HG02970 (cell line): ENCODE results near the gene CXorf58.
"Not testable (repeated sequence)": the region's sequence is repeated elsewhere in the genome, so short reads cannot be mapped to it uniquely, and the experiment has no call there.

Experiments used
- ATAC-seq: cut with Tn5 transposase; IDR thresholded peaks from one replicate; pipeline ENCODE4 v1.9.1; 2021; ENCODE audit warnings: mild to moderate bottlenecking, moderate library complexity, moderate number of reproducible peaks; ENCODE audit not compliant: unreplicated experiment, low FRiP score

CXorf58 gene

GRCh38 chrX:23952984-23953907 is 45.4 kb downstream of the CXorf58 start:
- ATAC-seq = peak; percentile 75

DNA sequence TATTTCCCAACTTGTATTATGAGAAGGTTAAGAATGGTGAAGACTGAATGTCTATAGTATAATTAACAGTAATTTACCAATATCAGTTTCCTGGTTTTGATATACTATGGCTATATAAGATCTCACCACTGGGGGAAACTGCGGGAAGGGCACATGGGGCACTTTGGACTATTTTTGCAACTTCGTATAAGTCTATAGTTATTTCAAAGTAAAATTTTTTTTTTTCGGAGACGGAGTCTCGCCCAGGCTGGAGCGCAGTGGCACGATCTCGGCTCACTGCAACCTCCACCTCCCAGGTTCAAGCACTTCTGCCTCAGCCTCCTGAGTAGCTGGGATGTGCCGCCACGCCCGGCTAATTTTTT is 46.1 kb downstream of the CXorf58 start:
- ATAC-seq = no peak

DNA sequence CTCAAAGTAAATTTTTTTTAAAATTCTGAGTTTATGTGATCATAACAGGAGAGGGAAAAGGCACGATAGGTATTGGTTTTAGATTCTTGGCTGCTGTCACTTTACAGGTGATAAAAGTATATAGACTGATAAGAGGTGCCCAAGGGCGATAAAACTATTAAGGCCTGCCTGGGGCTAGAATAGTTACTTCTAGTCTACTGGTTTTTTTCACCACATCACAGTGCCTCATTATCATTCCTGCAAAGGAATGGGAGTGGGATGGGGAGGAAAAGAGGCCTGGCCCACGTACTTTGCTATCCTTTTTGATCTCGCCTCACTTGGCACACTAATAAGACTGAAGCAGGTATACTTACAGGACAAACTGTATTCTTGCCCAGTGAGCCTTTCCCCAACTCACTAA is 46.6 kb downstream of the CXorf58 start:
- no peak for ATAC-seq

DNA sequence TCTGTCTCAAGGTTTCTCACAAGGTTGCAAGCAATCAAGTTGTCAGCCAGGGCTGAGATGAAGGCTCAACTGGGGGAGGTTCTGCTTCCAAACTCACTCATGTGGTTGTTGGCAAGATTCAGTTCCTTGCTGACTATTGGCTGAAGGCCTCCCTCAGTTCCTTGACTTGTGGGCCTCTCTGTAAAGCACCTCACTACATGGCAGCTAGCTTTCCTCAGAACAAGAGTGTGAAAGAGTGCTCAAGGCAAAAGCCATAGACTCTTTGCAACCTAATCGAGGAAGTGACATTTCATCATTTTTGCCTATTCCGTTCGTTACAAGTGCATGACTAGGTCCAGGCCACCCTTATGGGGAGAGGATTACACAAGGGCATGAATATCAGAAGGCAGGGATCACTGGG is 52.0 kb downstream of the CXorf58 start:
- no peak for ATAC-seq

DNA sequence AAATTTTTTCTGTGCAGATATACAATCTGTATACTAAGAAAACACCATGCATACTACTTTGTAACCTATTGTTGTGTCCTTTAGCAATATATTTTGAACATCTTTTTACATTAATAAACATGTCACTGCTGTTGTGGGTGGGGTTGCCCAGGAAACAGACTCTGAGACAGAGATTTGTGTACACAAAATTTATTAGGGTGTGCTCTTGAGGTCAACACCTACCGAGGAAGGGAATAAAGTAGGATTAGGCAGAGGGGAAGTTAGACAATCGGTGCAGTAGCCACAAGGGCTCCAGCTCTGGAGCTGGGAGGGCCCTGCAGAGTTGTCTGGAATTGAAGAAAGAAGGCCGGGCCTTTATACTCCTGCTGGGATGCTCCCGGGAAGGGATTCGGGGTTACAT is 56.4 kb downstream of the CXorf58 start:
- ATAC-seq = no peak

- not testable (repeated sequence) for ATAC-seq
Measured at GRCh38 chrX:23965630-23966029, 57.8 kb downstream of the CXorf58 start.

DNA sequence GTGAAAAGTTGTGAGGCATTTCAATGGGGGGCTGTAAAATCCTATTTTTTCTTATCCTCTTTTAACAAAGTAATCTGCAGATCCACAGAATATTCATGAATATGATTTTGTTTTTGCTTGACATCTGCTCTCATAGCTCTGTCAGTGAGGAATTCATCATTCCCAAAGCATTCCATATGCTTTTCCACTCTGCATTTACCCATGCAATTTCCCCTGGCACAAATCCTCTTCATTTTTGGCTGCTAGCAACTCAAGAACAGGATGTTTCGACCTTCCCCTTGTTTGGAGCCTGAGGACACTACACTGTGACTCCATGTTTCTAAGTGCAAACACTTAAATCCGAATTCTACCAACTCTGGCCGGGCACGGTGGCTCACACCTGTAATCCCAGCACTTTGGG is 70.7 kb downstream of the CXorf58 start:
- no peak for ATAC-seq

GRCh38 chrX:23980011-23980441 is 72.2 kb downstream of the CXorf58 start:
- no peak for ATAC-seq

GRCh38 chrX:23981222-23981621 is 73.4 kb downstream of the CXorf58 start:
- no peak for ATAC-seq

GRCh38 chrX:23981711-23982110 is 73.9 kb downstream of the CXorf58 start:
- no peak for ATAC-seq

- no peak for ATAC-seq
Measured at GRCh38 chrX:23982891-23983290, 75.1 kb downstream of the CXorf58 start.
